Activated CD8-positive, alpha-beta memory T cell treated with anti-CD3 and anti-CD28 coated beads, Interleukin-2, amount 50 U/mL, for 1 hour (primary cell): ENCODE data around the gene DDX10.
"Not testable (repeated sequence)": the region's sequence is repeated elsewhere in the genome, so short reads cannot be mapped to it uniquely, and the experiment has no call there.

Experiments used
- DNase-seq: peaks from one replicate; pipeline ENCODE4 v3.0.0-alpha.2; 2020; ENCODE audit errors: extremely low read depth

Gene DDX10

GRCh38 chr11:108823960-108824359, 159.1 kb downstream of the DDX10 start:
- not testable (repeated sequence) for DNase-seq

GRCh38 chr11:108824545-108824944, 159.7 kb downstream of the DDX10 start:
- DNase-seq, result no peak

GRCh38 chr11:108825381-108825780, 160.5 kb downstream of the DDX10 start:
- DNase-seq, result no peak

GRCh38 chr11:108826136-108826535, 161.3 kb downstream of the DDX10 start:
- no peak for DNase-seq

GRCh38 chr11:108835624-108836023, 170.8 kb downstream of the DDX10 start:
- DNase-seq, result no peak

GRCh38 chr11:108836541-108836940, 171.7 kb downstream of the DDX10 start:
- no peak for DNase-seq

- no peak for DNase-seq
Observed at GRCh38 chr11:108838102-108838791, 173.4 kb downstream of the DDX10 start.

- no peak for DNase-seq
Observed at GRCh38 chr11:108838792-108839105, 173.9 kb downstream of the DDX10 start.

- no peak for DNase-seq
Observed at GRCh38 chr11:108846009-108846408, 181.1 kb downstream of the DDX10 start.

- no peak for DNase-seq
Observed at GRCh38 chr11:108847298-108847990, 182.6 kb downstream of the DDX10 start.

GRCh38 chr11:108851781-108852180, 186.9 kb downstream of the DDX10 start:
- DNase-seq, result no peak

- DNase-seq, result no peak
Observed at GRCh38 chr11:108852701-108853100, 187.8 kb downstream of the DDX10 start.

- DNase-seq, result no peak
Observed at GRCh38 chr11:108853151-108853550, 188.3 kb downstream of the DDX10 start.

- DNase-seq, result no peak
Observed at GRCh38 chr11:108853864-108854263, 189.0 kb downstream of the DDX10 start.

- no peak for DNase-seq
Observed at GRCh38 chr11:108854346-108854745, 189.5 kb downstream of the DDX10 start.

- DNase-seq, result no peak
Observed at GRCh38 chr11:108857382-108857781, 192.5 kb downstream of the DDX10 start.

GRCh38 chr11:108858622-108859021, 193.8 kb downstream of the DDX10 start:
- no peak for DNase-seq

- no peak for DNase-seq
Observed at GRCh38 chr11:108859510-108859909, 194.6 kb downstream of the DDX10 start.

- no peak for DNase-seq
Observed at GRCh38 chr11:108863528-108863927, 198.7 kb downstream of the DDX10 start.

GRCh38 chr11:108865406-108865805, 200.5 kb downstream of the DDX10 start:
- no peak for DNase-seq

- no peak for DNase-seq
Observed at GRCh38 chr11:108866781-108867180, 201.9 kb downstream of the DDX10 start.

GRCh38 chr11:108870373-108871020, 205.6 kb downstream of the DDX10 start:
- DNase-seq, result no peak

GRCh38 chr11:108871152-108871551, 206.3 kb downstream of the DDX10 start:
- DNase-seq, result no peak
